ENCODE measurements around the gene PANX2. TPM values are rescaled to one million over a fixed set of nuclear protein-coding genes. Genes with fewer than 3 reads are reported as not detected.

Gene PANX2
- total and polyA plus RNA-seq, 8 donors, result 0.25 to 1.8 (median 1.1) TPM; not detected in 3

DNA sequence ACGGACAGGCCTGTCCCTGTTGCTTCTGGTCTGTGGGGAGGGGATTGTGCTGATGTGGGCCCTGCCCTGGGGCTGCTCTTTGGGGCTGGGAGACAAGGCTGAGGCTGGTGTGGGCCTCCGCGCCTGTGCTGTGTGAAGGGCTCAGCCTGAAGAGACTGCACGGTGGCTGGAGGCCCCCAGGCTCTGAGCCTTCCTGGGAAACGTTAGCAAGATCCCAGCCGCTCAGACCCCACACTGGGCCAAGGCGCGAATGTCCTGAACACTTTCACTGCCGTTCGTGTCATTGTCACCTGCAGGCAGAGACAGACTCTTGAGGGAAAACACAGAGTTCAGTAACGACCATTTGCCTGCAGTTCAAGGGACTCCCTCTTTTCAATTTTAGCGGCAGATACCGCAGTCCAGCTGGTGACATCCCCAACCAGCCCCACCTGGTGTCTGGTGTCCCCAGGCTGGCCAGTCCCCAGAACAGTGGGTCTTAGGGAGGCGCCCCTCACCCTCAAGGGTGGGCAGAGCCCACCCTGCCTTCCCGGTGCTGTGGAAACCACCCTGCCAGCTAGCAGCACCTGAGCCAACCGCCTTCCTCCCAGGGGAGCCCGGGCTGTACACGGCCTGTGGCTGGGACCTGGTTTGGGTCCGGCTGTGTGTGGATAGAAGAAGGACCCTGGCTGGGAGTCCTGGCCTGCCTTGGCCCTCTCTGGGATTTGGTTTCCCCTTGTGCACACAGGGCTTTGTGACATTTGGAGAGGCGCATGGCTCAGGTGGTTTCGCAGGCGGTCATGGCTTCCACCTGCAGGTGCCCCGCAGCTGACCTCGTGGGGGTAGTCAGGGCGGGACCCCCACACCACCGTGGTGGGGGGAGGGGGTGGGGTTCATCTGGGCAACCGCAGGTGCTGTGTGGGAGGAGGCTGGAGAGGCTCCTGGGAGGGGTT, 5.7 kb downstream of the PANX2 start:
- Histone ChIP-seq H3K4me3 (no peak overlapping the region), H3K36me3 (no peaks in the 10 kb centered on the region), H3K4me1 (peaks cover 0 to 8% (median 3%) of the 10 kb centered on the region in 4 donors), H3K27me3 (peaks cover 12 to 96% (median 14%) of the 10 kb centered on the region in 3 donors), H3K9me3 (no peaks in the 10 kb centered on the region), H3K27ac (no peak overlapping the region)
- intact Hi-C loops (cut with DNase I; ENCODE audit: low total_unique reads), result no loop called here
- DNase-seq, result no peak
- WGBS, 5 donors, result 75 to 78% (median 76%) methylated on average over 15 to 27 of the region's 27 CpGs
- no peak for TF ChIP-seq EP300 (IDR thresholded peaks at IDR 0.05)
- TF ChIP-seq, protein P1, sequence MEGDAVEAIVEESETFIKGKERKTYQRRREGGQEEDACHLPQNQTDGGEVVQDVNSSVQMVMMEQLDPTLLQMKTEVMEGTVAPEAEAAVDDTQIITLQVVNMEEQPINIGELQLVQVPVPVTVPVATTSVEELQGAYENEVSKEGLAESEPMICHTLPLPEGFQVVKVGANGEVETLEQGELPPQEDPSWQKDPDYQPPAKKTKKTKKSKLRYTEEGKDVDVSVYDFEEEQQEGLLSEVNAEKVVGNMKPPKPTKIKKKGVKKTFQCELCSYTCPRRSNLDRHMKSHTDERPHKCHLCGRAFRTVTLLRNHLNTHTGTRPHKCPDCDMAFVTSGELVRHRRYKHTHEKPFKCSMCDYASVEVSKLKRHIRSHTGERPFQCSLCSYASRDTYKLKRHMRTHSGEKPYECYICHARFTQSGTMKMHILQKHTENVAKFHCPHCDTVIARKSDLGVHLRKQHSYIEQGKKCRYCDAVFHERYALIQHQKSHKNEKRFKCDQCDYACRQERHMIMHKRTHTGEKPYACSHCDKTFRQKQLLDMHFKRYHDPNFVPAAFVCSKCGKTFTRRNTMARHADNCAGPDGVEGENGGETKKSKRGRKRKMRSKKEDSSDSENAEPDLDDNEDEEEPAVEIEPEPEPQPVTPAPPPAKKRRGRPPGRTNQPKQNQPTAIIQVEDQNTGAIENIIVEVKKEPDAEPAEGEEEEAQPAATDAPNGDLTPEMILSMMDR (IDR thresholded peaks at IDR 0.05), result no peak

DNA sequence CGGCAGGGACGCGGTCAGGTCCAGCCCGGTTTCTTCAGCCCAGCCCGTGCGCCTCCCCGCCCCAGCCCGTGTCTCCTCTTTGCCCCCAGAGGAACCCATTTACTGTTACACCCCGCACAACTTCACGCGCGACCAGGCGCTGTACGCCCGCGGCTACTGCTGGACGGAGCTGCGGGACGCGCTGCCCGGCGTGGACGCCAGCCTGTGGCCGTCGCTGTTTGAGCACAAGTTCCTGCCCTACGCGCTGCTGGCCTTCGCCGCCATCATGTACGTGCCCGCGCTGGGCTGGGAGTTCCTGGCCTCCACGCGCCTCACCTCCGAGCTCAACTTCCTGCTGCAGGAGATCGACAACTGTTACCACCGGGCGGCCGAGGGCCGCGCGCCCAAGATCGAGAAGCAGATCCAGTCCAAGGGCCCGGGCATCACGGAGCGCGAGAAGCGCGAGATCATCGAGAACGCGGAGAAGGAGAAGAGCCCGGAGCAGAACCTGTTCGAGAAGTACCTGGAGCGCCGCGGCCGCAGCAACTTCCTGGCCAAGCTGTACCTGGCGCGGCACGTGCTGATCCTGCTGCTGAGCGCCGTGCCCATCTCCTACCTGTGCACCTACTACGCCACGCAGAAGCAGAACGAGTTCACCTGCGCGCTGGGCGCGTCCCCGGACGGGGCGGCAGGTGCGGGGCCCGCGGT, 6.5 kb downstream of the PANX2 start:
- H3K4me3 ChIP-seq, result no peak overlapping the region
- 94 to 97% (median 95%) methylated on average over 74 to 76 of the region's 76 CpGs for WGBS, 5 donors
- H3K36me3 ChIP-seq, result no peaks in the 10 kb centered on the region
- H3K4me1 ChIP-seq, result peaks cover 0 to 6% (median 0%) of the 10 kb centered on the region in 4 donors
- H3K9me3 ChIP-seq, result no peaks in the 10 kb centered on the region
- TF ChIP-seq EP300 (IDR thresholded peaks at IDR 0.05) (no peak), POLR2A (IDR thresholded peaks at IDR 0.05) (no peak), POLR2AphosphoS5 (IDR thresholded peaks at IDR 0.05) (no peak)
- TF ChIP-seq, protein P1 (IDR thresholded peaks at IDR 0.05), result no peak
- H3K27me3 ChIP-seq, result peaks cover 6 to 88% (median 8%) of the 10 kb centered on the region in 3 donors
- no peak overlapping the region for H3K27ac ChIP-seq
- DNase-seq, result no peak
- intact Hi-C loops (cut with DNase I; ENCODE audit: low total_unique reads), result no loop called here

- intact Hi-C loops (cut with DNase I; ENCODE audit: low total_unique reads), result no loop called here
- no peaks in the 10 kb centered on the region for H3K36me3 ChIP-seq
- WGBS, 5 donors, result 59 to 79% (median 77%) methylated on average over 56 to 98 of the region's 98 CpGs
- H3K4me1 ChIP-seq, result peaks cover 0 to 11% (median 7%) of the 10 kb centered on the region in 4 donors
- TF ChIP-seq, protein P1 (IDR thresholded peaks at IDR 0.05), result no peak
- TF ChIP-seq EP300 (IDR thresholded peaks at IDR 0.05) (no peak), POLR2A (IDR thresholded peaks at IDR 0.05) (no peak), POLR2AphosphoS5 (IDR thresholded peaks at IDR 0.05) (no peak)
- peaks cover 6 to 80% (median 8%) of the 10 kb centered on the region in 3 donors for H3K27me3 ChIP-seq
- no peak overlapping the region for H3K4me3 ChIP-seq
- H3K9me3 ChIP-seq, result no peaks in the 10 kb centered on the region
- no peak overlapping the region for H3K27ac ChIP-seq
- no peak for DNase-seq
These were observed 7.3 kb downstream of the PANX2 start for GRCh38 chr22:50177537-50178470.

DNA sequence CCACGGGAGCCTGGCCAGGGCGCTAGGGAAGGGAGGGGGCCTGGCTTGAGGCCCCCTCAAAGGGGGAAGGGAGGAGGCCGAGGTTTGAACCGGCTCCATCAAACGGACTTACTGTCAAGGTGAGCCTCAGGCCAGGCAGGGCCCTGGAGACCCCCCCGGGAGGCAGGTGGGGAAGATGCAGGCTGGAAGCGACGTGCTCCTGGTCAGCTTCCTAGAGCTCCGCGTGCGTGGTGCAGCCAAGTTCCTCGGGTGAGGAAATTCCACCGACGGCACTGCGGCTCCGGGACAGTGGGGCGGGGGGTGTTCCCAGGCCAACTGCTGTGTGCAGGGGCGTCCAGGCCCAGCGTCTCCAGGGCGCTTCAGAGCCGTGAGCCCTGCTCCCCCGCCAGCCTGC, 7.9 kb downstream of the PANX2 start:
- Histone ChIP-seq H3K9me3 (no peaks in the 10 kb centered on the region), H3K4me1 (peaks cover 0 to 17% (median 14%) of the 10 kb centered on the region in 4 donors), H3K36me3 (no peaks in the 10 kb centered on the region), H3K27me3 (peaks cover 6 to 73% (median 8%) of the 10 kb centered on the region in 3 donors), H3K4me3 (no peak overlapping the region), H3K27ac (no peak overlapping the region)
- DNase-seq, result peak in 1 of 2 donors; percentile 7
- TF ChIP-seq POLR2AphosphoS5 (IDR thresholded peaks at IDR 0.05), result no peak
- TF ChIP-seq, protein P1 (IDR thresholded peaks at IDR 0.05), result no peak
- 40 to 75% (median 62%) methylated on average over 7 to 22 of the region's 22 CpGs for WGBS, 5 donors
- intact Hi-C loops (cut with DNase I; ENCODE audit: low total_unique reads), result no loop called here
